DOHH2 (cell line): ENCODE results near the gene LHX6.

ENCODE experiments used
- H3F3A ChIP-seq: fragments of 200-600 bp; sonication (generic), shearing (Covaris generic); 2 replicates; pipeline ENCODE4 v1.6.0; 2016; ENCODE audit warnings: antibody characterized with exemption, mild to moderate bottlenecking; ENCODE audit not compliant: control insufficient read depth, insufficient read depth
- H3K27ac ChIP-seq: fragments of 200-600 bp; sonication (generic); 2 replicates; pipeline ENCODE4 v1.5.1; 2014; ENCODE audit warnings: low read depth, mild to moderate bottlenecking, low read length, moderate library complexity
- H3K27me3 ChIP-seq: fragments of 200-600 bp; sonication (generic); 2 replicates; pipeline ENCODE4 v1.6.1; 2014; ENCODE audit warnings: mild to moderate bottlenecking, low read length, mixed read lengths; ENCODE audit not compliant: control insufficient read depth
- H3K36me3 ChIP-seq: fragments of 200-600 bp; sonication (generic); 2 replicates; pipeline ENCODE4 v1.6.1; 2014; ENCODE audit warnings: mild to moderate bottlenecking, low read length, moderate library complexity, mixed read lengths; ENCODE audit not compliant: control insufficient read depth
- H3K4me1 ChIP-seq: fragments of 200-600 bp; sonication (generic); 2 replicates; pipeline ENCODE4 v1.6.1; 2014; ENCODE audit warnings: mild to moderate bottlenecking, low read length, mixed read lengths; ENCODE audit not compliant: control insufficient read depth
- H3K4me2 ChIP-seq: fragments of 200-600 bp; sonication (generic); 2 replicates; pipeline ENCODE4 v1.6.0; 2014; ENCODE audit warnings: mild to moderate bottlenecking, low read length, moderate library complexity
- H3K4me3 ChIP-seq: fragments of 200-600 bp; sonication (generic); 2 replicates; pipeline ENCODE4 v1.5.1; 2014; ENCODE audit warnings: mild to moderate bottlenecking, low read length, mixed read lengths
- H3K79me2 ChIP-seq: fragments of 200-600 bp; sonication (generic); 2 replicates; pipeline ENCODE4 v1.6.1; 2014; ENCODE audit warnings: mild to moderate bottlenecking, low read length, mixed read lengths; ENCODE audit not compliant: control insufficient read depth
- H3K9me2 ChIP-seq: fragments of 200-600 bp; sonication (generic); replicated peaks from 2 replicates; pipeline ENCODE4 v1.6.1; 2014; ENCODE audit warnings: mild to moderate bottlenecking, low read length, mixed read lengths; ENCODE audit not compliant: control insufficient read depth
- H3K9me3 ChIP-seq: fragments of 200-600 bp; sonication (generic); 2 replicates; pipeline ENCODE4 v1.6.1; 2014; ENCODE audit warnings: antibody characterized with exemption, low read length, mixed read lengths; ENCODE audit not compliant: control insufficient read depth, insufficient read depth
- H4K20me1 ChIP-seq: fragments of 200-600 bp; sonication (generic); 2 replicates; pipeline ENCODE4 v1.6.0; 2014; ENCODE audit warnings: low read depth, mild to moderate bottlenecking, antibody characterized with exemption, low read length, moderate library complexity; ENCODE audit not compliant: control insufficient read depth, insufficient read depth
- CTCF ChIP-seq: fragments of 200-600 bp; sonication (generic); IDR thresholded peaks from one replicate; pipeline ENCODE4 v1.5.1; 2014; ENCODE audit warnings: antibody characterized with exemption, mild to moderate bottlenecking, low read depth, low read length; ENCODE audit not compliant: poor library complexity, severe bottlenecking
- EZH2phosphoT487 ChIP-seq: fragments of 200-600 bp; sonication (generic); IDR thresholded peaks from 2 replicates; pipeline ENCODE4 v1.6.1; 2017; ENCODE audit warnings: borderline replicate concordance, mild to moderate bottlenecking, antibody characterized with exemption, low read length, moderate library complexity, mixed read lengths

LHX6 gene

GRCh38 chr9:122219856-122220672 is 8.7 kb downstream of the LHX6 start:
- Histone ChIP-seq H3K79me2 (no peaks in the 10 kb centered on the region), H3K9me3 (no peaks in the 10 kb centered on the region), H3K36me3 (no peaks in the 10 kb centered on the region), H3K27me3 (peaks cover 34% of the 10 kb centered on the region), H4K20me1 (no peaks in the 10 kb centered on the region), H3K4me1 (no peaks in the 10 kb centered on the region), H3K4me2 (no peak overlapping the region), H3K9me2 (no peaks in the 10 kb centered on the region), H3K4me3 (no peak overlapping the region), H3F3A (no peaks in the 10 kb centered on the region), H3K27ac (no peak overlapping the region)
- TF ChIP-seq EZH2phosphoT487 (no peak), CTCF (no peak)

DNA sequence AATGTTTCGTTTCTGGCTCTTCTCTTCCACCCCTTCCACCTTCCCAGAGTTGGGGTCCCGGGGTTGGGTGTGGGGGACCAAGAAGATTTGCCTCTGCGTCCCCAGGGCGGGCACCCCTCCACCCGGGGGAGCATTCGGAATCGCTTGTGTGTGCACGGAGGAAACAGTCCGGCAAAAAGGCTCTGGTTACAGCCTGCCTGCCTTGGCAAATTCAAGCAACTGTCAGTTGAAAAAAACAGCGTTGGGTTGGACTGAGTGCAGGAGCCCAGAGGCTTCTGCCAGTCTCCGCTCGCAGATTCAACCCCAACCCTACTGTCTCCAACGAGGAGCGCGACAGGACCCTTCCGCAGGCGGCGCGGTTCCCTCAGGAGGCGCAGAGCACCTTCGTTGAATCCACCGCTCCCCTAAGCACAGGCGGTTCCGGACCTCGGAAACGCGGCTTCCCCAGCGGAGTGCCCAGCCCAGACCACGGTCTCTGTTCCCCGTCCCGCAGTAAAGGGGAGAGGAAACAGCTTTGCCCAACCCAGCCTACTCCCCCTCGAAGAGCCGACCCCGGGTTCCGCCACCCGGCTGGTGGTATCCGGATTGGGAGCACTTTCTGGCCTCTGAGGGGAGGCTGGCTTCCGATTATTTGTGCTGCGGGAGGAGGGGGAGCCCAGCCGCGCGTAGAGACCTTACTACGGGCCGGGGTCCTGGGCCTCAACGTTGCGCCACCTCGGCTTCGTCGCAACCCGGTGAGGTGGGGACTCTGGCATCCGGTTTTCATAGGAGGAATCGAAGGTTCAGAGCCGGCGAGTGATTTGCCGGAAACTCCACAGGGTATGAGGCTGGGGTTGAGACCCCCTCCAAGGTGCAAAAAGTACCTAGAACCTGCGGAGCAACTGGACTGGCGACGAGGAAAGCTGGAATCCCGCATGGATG is 9.6 kb downstream of the LHX6 start:
- no peaks in the 10 kb centered on the region for H3K79me2 ChIP-seq
- no peaks in the 10 kb centered on the region for H4K20me1 ChIP-seq
- TF ChIP-seq EZH2phosphoT487 (peak; percentile 33; the same call in 1 of the 2 replicates), CTCF (no peak)
- H3K27me3 ChIP-seq: peaks cover 34% of the 10 kb centered on the region
- H3K4me3 ChIP-seq: no peak overlapping the region
- no peak overlapping the region for H3K27ac ChIP-seq
- no peaks in the 10 kb centered on the region for H3K9me3 ChIP-seq
- no peaks in the 10 kb centered on the region for H3K36me3 ChIP-seq
- no peaks in the 10 kb centered on the region for H3K4me1 ChIP-seq
- H3K9me2 ChIP-seq: no peaks in the 10 kb centered on the region
- H3F3A ChIP-seq: no peaks in the 10 kb centered on the region
- H3K4me2 ChIP-seq: no peak overlapping the region

DNA sequence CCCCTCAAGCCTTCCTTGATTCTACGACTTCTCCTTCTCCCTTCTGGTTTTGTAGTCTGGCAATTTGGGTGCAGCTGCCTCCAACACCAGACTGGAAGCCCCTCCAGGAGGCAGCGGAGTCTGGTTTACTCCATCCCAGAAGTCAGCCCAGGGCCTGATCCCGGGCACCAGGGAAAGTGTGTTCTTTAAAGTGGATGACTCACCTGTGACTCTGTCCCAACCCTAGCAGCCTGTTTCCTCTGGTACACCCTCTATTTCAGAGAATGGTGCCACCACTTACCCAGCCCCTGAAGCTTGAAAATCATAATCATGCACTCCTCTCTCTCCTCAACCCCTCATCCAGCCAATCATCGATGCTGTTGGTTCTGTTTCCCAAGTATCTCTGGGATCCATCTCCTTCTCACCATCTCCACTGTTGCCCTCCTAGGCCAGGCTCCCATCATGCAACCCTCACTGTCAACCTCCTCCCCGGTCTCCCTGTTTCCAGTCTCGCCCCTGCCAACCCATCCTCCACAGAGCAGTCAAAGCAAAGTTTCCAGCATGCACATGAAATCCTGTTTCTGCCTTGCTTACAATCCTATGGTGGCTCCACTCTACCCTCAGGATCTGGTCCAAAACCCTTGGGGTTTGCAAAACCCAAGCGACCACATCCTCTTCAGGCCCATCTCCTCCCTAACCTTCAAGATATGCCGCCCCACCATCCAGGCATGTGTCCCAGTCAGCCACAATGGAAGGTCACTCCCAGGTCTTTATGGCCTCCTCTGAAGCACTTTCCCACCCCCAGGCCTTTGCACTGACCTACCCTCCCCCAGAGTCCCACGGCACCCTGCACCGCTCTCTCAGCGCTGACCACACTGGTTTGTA is 10.5 kb downstream of the LHX6 start:
- H3K4me2 ChIP-seq: no peak overlapping the region
- no peaks in the 10 kb centered on the region for H3K79me2 ChIP-seq
- no peaks in the 10 kb centered on the region for H3K36me3 ChIP-seq
- TF ChIP-seq EZH2phosphoT487: no peak
- H3K27me3 ChIP-seq: peaks cover 34% of the 10 kb centered on the region
- no peak overlapping the region for H3K27ac ChIP-seq
- H3K9me2 ChIP-seq: no peaks in the 10 kb centered on the region
- H3F3A ChIP-seq: no peaks in the 10 kb centered on the region
- H3K4me1 ChIP-seq: no peaks in the 10 kb centered on the region
- H3K4me3 ChIP-seq: no peak overlapping the region
- no peaks in the 10 kb centered on the region for H4K20me1 ChIP-seq
- no peaks in the 10 kb centered on the region for H3K9me3 ChIP-seq
